Fibroblast of skin of scalp (primary cell): Measurements from ENCODE around the gene DEFB114.

Source experiments
- DNase-seq: peaks from one replicate; pipeline ENCODE4 v3.0.0-alpha.2; 2013

DEFB114 gene

GRCh38 chr6:49935387-49935786 lies 28.6 kb downstream of the DEFB114 start:
- no peak for DNase-seq

- DNase-seq, result no peak
Measured at GRCh38 chr6:49934770-49935169, 29.2 kb downstream of the DEFB114 start.

- no peak for DNase-seq
Measured at GRCh38 chr6:49933526-49933925, 30.4 kb downstream of the DEFB114 start.

GRCh38 chr6:49929340-49929739 lies 34.6 kb downstream of the DEFB114 start:
- no peak for DNase-seq

- DNase-seq, result no peak
Measured at GRCh38 chr6:49923826-49924225, 40.1 kb downstream of the DEFB114 start.

- DNase-seq, result no peak
Measured at GRCh38 chr6:49919935-49920644, 43.9 kb downstream of the DEFB114 start.

- no peak for DNase-seq
Measured at GRCh38 chr6:49919261-49919660, 44.7 kb downstream of the DEFB114 start.

GRCh38 chr6:49918787-49919186 lies 45.2 kb downstream of the DEFB114 start:
- DNase-seq, result no peak

GRCh38 chr6:49915035-49915434 lies 48.9 kb downstream of the DEFB114 start:
- no peak for DNase-seq

- DNase-seq, result no peak
Measured at GRCh38 chr6:49913636-49914375, 50.2 kb downstream of the DEFB114 start.

GRCh38 chr6:49912196-49912595 lies 51.8 kb downstream of the DEFB114 start:
- no peak for DNase-seq

- DNase-seq, result no peak
Measured at GRCh38 chr6:49911252-49911651, 52.7 kb downstream of the DEFB114 start.
